Measurements from ENCODE around the gene RAB39B.

RAB39B gene

DNA sequence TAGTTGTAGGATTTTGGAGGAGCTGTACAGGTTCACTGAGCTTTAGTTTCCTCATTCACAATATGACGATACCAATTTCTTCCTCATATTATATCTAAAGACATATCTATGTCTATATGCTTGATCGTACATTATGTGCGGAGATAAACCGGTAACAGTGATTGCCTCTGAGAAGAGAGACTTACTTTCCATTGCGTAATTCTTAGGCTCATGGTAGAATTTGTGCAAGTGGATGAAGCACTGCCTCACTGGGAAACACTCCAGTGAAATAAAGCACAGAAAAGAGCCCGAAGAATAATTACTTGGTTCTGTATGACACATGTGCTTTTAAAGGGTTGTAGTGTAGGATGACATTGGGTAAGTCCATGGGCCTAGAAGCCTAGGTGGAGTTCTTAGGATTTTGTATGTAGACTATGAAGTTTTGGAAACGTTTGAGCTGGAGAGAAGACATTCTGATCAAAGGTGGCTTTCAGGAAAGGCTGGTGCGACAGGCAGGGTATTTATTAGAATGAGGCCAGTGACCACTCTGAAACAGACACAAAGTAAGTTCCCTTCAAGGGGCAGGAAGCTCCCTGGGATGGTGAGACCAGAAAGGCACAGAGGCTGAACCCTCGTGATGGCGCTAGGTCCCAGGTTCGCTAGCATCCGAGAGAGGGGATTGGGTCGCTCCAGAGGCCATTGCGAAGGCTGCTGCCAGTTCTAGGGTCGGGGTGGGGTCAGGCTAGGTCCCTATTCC lies 48.7 kb downstream of the RAB39B start:
- no peak for DNase-seq

DNA sequence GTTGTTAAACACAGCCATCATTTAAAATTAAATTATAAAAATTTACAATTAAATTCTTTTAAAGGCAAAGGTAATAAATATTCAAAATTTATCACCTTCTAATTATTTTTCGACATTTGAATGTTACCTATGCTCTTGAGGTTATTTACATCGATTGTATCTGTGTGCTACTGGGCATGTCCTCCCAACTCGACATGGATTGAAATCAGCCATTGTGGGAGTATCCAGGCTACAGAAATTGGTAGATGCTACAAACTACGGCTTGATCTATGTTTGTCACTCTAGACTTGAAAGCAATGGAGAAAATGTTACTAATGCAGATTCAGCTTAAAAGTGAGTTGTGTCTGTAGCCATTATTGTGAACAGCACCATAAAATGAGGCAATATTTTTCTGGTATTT lies 50.6 kb downstream of the RAB39B start:
- no peak for DNase-seq

DNA sequence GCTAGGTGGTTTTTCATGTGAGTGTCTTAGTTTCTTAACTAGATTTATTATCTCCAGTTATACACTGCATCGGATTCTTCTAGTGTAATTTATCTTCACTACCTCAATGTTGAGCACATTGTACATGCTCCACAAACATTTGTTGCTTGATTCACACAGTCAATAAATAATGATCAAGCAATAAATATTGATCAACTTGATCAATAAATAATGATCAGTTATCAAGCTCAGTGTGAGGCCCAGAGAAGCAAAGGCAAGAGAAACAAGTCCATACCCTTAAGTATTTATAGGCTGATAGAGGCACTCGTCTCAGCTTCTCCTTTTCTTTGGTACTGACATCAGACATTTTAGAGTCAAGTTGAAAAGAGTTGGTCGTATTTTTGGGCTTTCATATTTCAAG lies 53.1 kb downstream of the RAB39B start:
- DNase-seq, result no peak

Data from NCI-H1048 (cell line).